ENCODE data around the gene ZFP57.

ZFP57 gene

GRCh38 chr6:29681811-29682210 is 859 bp upstream of the ZFP57 start:
- H3K4me2 ChIP-seq, result no peak overlapping the region
- H3K27ac ChIP-seq, result no peak overlapping the region
- H3K4me1 ChIP-seq (ENCODE audit: low read depth, poor library complexity, severe bottlenecking), result peaks cover 10% of the 10 kb centered on the region
- TF ChIP-seq CTCF (conservative IDR thresholded peaks at IDR 0.05; ENCODE audit: low read depth, low read length), result no peak
- H3K27me3 ChIP-seq (ENCODE audit: insufficient read depth, low read depth), result no peaks in the 10 kb centered on the region
- H3K36me3 ChIP-seq (ENCODE audit: insufficient read depth), result no peaks in the 10 kb centered on the region
- H2AFZ ChIP-seq (ENCODE audit: low read depth), result no peak overlapping the region
- no peaks in the 10 kb centered on the region for H4K20me1 ChIP-seq (ENCODE audit: insufficient read depth)
- no peak overlapping the region for H3K4me3 ChIP-seq (IDR thresholded peaks at IDR 0.05; ENCODE audit: insufficient read depth, low read depth, low read length)
- H3K79me2 ChIP-seq (ENCODE audit: insufficient read depth, low read depth), result no peaks in the 10 kb centered on the region
- no peak overlapping the region for H3K9ac ChIP-seq

GRCh38 chr6:29680416-29680815 is 536 bp downstream of the ZFP57 start:
- no peaks in the 10 kb centered on the region for H3K79me2 ChIP-seq (ENCODE audit: insufficient read depth, low read depth)
- H3K4me1 ChIP-seq (ENCODE audit: low read depth, poor library complexity, severe bottlenecking), result peaks cover 10% of the 10 kb centered on the region
- H3K27ac ChIP-seq, result no peak overlapping the region
- no peak for TF ChIP-seq CTCF (conservative IDR thresholded peaks at IDR 0.05; ENCODE audit: low read depth, low read length)
- H4K20me1 ChIP-seq (ENCODE audit: insufficient read depth), result no peaks in the 10 kb centered on the region
- H3K36me3 ChIP-seq (ENCODE audit: insufficient read depth), result no peaks in the 10 kb centered on the region
- no peaks in the 10 kb centered on the region for H3K27me3 ChIP-seq (ENCODE audit: insufficient read depth, low read depth)
- no peak overlapping the region for H2AFZ ChIP-seq (ENCODE audit: low read depth)
- no peak overlapping the region for H3K4me3 ChIP-seq (IDR thresholded peaks at IDR 0.05; ENCODE audit: insufficient read depth, low read depth, low read length)
- no peak overlapping the region for H3K9ac ChIP-seq
- H3K4me2 ChIP-seq, result no peak overlapping the region

GRCh38 chr6:29679962-29680361 is 990 bp downstream of the ZFP57 start:
- TF ChIP-seq CTCF (conservative IDR thresholded peaks at IDR 0.05; ENCODE audit: low read depth, low read length), result no peak
- Histone ChIP-seq H4K20me1 (ENCODE audit: insufficient read depth) (no peaks in the 10 kb centered on the region), H3K4me3 (IDR thresholded peaks at IDR 0.05; ENCODE audit: insufficient read depth, low read depth, low read length) (no peak overlapping the region), H2AFZ (ENCODE audit: low read depth) (no peak overlapping the region), H3K9ac (no peak overlapping the region), H3K4me2 (no peak overlapping the region), H3K36me3 (ENCODE audit: insufficient read depth) (no peaks in the 10 kb centered on the region), H3K27ac (no peak overlapping the region), H3K79me2 (ENCODE audit: insufficient read depth, low read depth) (no peaks in the 10 kb centered on the region), H3K4me1 (ENCODE audit: low read depth, poor library complexity, severe bottlenecking) (peaks cover 10% of the 10 kb centered on the region), H3K27me3 (ENCODE audit: insufficient read depth, low read depth) (no peaks in the 10 kb centered on the region)

GRCh38 chr6:29678114-29678513 is 2.8 kb downstream of the ZFP57 start:
- Histone ChIP-seq H2AFZ (ENCODE audit: low read depth) (no peak overlapping the region), H4K20me1 (ENCODE audit: insufficient read depth) (no peaks in the 10 kb centered on the region), H3K36me3 (ENCODE audit: insufficient read depth) (no peaks in the 10 kb centered on the region), H3K27me3 (ENCODE audit: insufficient read depth, low read depth) (no peaks in the 10 kb centered on the region), H3K4me3 (IDR thresholded peaks at IDR 0.05; ENCODE audit: insufficient read depth, low read depth, low read length) (no peak overlapping the region), H3K9ac (no peak overlapping the region), H3K4me2 (no peak overlapping the region), H3K79me2 (ENCODE audit: insufficient read depth, low read depth) (no peaks in the 10 kb centered on the region), H3K4me1 (ENCODE audit: low read depth, poor library complexity, severe bottlenecking) (peaks cover 10% of the 10 kb centered on the region), H3K27ac (no peak overlapping the region)
- no peak for TF ChIP-seq CTCF (conservative IDR thresholded peaks at IDR 0.05; ENCODE audit: low read depth, low read length)
